DMS79 (cell line): ENCODE results near the gene KMT5C.

Experiments
- DNase-seq: peaks from one replicate; lab custom pipeline; 2025; lab: John Stamatoyannopoulos, UW

Gene KMT5C

GRCh38 chr19:55347442-55348009, 7.8 kb downstream of the KMT5C start:
- DNase-seq = no peak

DNA sequence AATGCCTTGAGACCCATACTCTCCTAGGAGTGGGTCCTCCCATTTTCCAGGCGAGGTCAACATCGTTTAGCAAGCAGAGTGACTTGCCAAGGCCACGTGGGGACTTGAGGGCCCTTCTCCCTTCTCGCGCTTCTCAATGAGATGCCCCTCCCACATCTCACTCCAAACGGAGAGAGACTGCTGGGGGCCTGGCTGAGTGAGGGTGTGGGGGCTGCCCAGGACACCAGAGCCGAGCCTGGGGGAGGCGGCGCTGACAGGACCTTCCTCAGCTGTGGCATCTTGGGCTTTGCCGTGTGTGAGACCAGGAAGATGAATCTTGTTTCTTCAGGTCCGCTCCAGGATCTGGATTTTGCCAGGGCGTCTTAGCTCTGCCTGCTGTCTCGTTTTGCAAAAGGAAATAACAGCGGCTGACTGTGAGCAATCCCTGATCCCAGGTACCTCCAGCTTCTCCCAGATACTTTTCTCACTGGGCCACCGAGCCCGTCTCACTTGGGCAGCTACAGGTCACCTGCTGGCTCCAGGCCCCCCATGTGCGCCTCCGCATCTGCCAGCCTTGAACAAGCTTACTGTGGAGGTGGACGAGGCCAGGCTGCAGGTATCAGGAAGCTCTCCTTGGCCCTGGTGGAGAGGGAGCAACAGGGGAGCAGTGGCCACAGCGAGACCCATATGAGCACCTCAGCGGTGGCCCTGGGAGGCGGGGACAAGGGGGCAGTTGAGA, 8.8 kb downstream of the KMT5C start:
- peak; percentile 79 for DNase-seq

DNA sequence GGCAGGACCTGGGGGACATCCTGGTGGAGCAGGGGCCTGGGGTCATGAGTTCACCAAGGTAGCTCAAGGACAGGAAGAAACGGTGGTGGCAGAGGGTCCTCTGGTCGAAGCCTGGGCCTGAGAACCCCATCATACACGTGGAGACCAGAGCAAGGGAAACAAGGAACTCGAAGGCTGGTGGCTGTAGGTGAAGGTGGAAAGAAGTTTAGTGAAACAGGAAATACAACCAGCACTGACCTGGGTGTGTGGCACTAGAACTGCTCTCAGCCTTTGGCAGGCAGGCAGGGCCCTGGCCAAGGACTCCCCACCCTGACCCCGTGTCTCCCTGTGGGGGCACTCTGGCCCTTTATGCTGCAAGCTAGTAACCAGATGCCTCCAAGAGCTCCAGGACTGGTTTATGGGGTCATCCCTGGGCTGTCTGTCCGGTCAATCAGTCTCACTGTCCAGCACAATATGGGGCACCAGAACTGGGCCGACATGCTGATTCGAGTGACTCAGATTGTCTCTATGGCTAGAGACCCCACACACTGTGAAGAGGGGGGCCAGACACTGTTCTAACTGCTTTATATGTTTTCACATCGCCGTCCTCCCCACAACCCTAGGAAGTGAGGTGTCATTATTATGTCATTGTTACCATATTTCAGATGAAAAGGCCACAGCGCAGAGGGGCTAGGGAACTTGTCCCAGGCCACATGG, 11.1 kb downstream of the KMT5C start:
- no peak for DNase-seq

DNA sequence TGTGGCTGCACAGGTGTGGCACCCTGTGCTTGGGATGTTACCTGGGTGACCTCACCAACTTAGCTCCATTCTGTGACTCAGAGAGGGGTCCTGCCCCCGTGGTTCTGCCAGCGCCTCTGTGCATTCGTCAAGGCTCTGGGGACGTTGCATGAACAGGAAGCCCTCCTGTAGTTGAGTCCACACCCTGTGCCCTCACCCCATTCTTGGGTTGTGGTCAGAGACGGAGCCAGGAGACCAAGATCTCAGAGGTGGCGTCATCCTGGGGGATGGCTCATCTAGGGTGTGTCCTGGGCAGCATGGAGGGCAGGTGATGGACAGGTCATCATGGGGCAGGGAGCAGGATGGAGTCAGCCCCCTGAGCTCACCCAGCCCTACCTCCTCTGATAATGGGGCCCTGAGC, 12.4 kb downstream of the KMT5C start:
- no peak for DNase-seq

DNA sequence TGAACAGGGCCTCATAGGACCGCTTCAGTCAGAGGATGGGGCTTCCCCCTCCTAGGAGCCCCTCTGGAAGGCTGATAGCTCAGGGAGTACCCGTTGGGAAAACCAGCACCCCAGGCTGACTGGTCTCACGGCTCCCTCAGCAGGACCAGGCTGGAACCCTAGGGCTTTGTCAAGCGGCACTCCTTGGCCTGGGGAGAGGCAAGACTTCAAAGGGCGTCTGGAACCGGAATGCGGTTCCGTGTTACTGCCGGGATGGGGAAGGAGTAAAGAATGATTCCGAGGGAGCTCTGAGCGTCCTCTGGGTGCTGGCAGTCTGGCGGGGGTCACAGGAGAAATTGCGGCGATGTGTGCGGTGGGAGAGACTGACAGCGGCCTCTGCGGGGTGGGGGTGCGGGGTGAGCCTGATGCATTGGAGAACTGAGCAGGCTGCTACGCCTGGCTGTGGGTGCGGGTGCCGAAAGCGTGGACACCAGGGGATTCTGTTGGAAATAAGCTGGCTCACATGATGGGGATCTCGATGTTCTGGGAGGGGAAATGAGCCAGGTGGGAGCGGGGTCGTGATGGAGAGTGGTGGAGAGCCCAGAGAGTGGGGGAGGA, 13.0 kb downstream of the KMT5C start:
- no peak for DNase-seq

GRCh38 chr19:55353356-55353802, 13.7 kb downstream of the KMT5C start:
- DNase-seq = no peak

DNA sequence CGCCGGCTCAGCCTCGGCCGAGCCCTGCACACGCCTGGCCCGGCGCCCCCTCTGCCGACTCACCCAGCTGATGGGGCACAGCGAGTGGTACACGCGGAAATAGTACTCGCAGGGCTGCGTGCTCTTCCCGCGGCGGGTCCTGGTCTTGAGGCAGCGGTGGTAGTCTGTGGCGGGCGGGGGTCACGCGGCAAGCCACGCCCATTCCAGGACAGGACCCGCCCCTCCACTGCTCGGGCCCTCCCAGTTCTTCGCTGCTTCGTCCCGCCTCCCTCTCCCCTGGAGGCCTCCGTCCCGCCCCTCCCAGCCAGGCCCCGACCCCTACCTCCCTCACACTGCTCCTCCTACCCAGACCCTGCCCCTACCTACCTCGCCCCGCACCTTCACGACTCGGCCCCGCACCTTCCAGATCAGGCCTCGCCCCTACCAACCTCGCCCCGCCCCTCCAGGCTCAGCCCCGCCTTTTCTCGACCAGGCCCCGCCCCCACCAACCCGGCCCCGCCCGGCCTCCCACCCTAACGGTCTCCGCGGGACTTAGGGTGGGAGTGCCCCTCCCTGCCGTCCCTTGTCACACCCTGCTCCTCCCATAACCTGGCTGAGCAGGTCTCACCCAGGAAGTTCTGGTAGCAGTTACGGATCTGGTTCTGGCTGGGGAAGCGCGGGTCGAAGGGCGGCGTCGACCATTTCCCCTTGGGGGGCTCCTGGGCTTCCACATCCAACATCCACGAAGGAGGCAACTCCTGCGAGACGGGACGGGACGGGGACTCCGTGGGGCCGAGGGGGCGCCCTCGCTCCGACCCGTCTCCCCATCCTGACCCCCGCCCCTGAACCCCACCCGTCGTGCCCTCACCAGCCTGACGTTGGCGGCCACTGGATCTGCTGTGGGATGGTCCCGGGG, 14.4 kb downstream of the KMT5C start:
- no peak for DNase-seq

DNA sequence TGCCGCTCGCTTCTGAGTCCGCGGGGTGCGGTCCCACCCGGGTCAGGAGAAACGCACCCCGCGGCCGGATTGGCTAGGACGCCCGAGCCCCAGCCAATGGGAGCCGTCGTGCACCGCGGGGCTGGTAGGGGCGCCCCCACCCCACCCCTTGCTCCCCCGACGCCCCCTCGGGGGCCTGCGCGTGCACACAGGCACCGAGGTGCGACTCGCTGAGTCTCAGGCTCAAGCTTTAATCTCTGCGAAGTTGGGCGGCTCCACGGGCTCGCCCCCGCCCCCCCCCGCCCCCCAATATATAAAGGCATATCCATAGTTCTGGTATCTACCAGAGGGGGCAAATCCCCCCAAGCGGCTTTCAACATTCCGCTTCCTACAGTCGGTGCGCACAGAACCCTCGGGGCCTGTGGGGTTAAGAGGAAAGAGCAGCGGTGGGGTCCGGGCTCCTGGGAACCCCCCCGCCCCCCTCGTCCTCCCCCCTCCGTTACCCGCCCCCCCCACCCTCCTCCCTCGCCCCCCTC, 15.1 kb downstream of the KMT5C start, which contains the start of gene COX6B2:
COX6B2 (minus strand) TSS at position 22 of the 515 bp plus-strand sequence. CDS start 198 bp downstream, outside the sequence.
- DNase-seq = no peak

- no peak for DNase-seq
Measured at GRCh38 chr19:55355213-55355821, 15.6 kb downstream of the KMT5C start.

GRCh38 chr19:55358493-55358892, 18.8 kb downstream of the KMT5C start:
- no peak for DNase-seq

GRCh38 chr19:55358943-55359908, 19.6 kb downstream of the KMT5C start:
- no peak for DNase-seq

- DNase-seq = no peak
Measured at GRCh38 chr19:55360902-55361301, 21.2 kb downstream of the KMT5C start.

DNA sequence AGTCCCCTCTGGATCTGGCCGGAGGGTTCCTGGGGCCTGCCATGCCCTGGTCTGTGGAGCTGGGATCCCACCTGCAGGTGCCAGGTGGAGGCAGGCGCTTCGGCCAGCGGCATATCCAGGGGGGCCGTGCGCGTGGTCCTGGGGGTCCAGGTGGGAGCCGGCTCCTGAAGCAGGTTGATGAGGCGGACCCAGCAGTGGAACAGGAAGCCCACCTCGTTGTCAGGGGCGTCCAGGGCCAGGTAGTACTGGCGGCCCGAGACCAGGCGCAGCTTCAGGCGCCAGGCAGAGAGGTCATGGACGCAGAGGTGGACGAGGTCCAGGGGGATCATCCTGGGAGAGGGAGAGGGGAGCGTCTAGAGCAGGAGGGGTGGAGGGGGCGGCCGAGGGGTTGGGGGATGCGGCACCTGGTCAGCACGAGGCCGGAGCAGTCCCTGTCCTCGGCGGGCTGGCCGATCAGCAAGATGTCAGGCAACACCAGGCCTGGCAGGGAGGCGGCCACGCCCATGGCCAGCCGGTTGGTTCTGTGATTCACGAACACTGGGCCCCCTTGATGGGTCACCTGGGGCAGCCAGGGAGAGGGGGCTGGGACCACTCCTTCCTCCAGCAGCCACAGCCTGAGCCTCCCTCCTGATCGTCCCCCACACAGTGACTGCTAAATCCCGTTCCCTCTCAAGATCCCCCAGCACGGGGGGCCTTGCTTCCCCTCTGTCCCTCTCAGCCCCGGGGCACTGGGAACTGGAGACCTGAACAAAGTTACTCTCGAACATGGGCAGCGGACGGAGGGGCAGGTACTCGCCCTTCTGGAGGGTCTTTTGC, 22.7 kb downstream of the KMT5C start:
- DNase-seq = no peak

DNA sequence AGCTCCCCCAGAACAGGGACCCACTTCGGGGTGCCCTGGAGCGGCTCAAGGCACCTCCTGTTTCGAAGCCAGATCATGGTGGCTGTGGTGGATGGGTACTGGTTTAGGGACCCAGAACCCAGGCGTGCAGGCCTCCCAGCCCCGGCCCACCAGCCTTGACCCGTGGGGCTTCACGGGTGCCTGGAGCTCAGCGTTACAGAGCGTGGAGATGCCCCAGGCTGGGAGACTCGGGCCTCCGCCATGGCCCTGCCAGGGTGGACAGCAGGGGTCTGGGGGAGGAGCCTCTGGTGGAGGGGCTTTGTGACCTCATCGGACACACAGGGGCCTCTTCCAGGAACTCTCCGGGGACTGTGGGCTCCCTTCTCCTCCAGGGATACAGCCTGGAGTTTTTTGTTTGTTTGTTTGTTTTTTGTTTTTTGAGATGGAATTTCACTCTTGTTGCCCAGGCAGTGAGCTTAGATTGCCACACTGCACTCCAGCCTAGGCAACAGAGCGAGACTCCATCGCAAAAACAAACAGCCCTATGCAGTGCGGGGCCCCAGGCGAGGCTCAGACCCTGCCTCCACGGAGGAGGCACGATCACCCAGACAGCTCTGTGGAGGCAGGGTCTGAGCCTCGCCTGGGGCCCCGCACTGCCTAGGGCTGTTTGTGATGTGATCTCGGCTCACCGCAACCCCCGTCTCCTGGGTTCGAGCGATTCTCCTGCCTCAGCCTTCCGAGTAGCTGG, 23.5 kb downstream of the KMT5C start, which contains the start of gene GARIN5B:
GARIN5B (minus strand) TSS at position 271 of the 727 bp plus-strand sequence; CDS start at position 77, 194 bp downstream.
- DNase-seq = no peak

DNA sequence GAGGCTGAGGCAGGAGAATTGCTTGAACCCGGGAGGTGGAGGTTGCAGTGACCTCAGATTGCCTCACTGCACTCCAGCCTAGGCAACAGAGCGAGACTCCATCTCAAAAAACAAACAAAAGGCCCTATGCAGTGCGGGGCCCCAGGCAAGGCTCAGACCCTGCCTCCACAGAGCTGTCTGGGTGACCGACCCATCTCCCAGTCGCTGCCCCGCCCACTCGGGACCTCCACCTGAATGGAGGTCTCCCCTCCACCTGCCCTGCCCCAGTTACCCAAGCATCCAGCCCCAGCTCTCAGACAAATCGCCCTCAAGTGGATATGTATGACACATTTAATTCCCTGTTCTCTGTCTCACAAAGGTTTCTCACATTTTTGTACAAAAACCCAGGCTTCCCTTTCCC, 25.6 kb downstream of the KMT5C start:
- DNase-seq = no peak

DNA sequence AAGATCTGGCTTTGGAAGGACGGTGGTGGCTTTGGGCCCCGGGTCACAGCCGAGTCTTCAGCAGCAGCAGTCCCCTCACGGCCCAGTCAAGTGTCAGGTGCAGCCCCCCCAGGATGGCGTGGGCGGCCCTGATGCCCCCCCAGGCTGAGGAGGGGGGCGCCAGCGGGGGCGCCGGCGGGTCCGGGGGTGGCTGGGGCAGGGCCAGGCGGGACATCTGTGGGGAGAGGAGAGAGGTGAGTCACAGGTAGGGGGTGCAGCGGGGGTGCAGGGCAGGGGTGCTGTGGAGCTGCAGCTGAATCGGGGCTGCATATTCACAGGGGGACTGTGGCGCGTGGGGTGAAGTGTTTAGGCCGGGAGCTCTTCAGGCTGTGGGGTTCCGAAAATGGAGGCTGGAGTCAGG, 26.3 kb downstream of the KMT5C start:
- no peak for DNase-seq

DNA sequence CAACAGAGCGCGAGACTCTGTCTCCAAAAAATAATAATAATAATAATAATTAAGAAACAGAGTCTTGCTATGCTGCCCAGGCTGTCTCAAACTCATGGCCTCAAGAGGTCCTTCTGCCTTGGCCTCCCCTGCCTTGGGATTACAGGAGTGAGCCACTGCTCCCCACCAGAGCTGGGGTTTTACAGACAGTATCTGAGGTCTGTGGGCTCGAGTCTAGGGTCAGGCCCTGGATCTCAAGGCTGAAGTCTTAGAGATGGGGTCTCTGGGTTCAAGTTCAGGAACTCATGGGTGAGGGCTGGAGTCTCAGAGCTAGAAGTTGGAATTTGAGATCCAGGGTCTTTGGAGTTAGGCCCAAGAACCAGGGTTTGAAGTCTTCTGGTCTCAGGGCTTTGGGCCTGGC, 27.1 kb downstream of the KMT5C start:
- no peak for DNase-seq

- DNase-seq = no peak
Measured at GRCh38 chr19:55368106-55368505, 28.4 kb downstream of the KMT5C start.
